Measurements from ENCODE around the gene PROSER2.

The PROSER2 gene

GRCh38 chr10:11870900-11871400 is 47.8 kb downstream of the PROSER2 start:
- DNase-seq, result no peak

- DNase-seq, result no peak
Observed at GRCh38 chr10:11871466-11871865, 48.3 kb downstream of the PROSER2 start.

DNA sequence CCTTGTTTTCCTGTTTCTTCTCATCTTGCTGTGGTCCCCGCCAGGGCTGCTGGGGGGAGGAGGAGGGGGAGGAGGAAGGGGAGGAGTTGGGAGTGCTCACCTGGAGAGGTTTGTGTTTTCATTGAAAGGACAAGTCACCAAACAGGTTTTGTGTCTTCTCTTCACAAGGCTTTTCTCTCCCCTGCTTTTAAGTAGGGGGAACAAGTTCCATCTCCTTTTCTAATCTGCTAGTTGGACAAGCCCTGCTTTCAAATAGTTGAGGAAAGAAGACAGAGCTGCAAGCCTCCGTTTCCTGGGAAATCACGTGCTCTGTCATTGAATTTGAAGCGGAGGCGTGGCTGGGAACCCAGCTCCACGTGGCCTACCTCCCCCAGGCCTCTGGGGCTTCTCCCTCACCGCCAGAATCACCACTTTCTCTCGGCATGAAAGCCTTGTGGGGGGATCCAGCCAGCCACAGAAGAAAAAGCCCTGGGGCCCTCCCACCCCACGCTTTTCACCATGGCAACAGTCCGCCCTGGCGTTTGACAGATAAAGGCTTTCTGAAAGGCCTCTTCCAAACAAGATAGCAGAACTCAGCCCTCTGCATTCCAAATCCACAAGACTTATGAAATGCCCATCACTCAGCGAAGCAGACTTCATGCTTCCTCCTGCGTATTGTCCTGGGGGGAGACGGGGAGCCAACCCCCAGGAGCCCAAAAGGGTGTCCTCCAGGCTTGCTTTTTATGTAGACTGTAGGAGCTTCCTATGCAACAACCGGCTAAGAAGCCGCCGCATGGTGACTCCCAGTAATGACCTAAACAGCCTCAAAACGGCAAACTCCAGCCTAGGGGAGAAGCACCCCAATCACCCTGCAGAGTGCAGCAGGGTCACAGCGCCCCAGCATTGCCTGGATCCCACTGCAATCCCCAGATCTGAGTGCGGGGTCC is 51.7 kb downstream of the PROSER2 start:
- DNase-seq, result peak; percentile 77

DNA sequence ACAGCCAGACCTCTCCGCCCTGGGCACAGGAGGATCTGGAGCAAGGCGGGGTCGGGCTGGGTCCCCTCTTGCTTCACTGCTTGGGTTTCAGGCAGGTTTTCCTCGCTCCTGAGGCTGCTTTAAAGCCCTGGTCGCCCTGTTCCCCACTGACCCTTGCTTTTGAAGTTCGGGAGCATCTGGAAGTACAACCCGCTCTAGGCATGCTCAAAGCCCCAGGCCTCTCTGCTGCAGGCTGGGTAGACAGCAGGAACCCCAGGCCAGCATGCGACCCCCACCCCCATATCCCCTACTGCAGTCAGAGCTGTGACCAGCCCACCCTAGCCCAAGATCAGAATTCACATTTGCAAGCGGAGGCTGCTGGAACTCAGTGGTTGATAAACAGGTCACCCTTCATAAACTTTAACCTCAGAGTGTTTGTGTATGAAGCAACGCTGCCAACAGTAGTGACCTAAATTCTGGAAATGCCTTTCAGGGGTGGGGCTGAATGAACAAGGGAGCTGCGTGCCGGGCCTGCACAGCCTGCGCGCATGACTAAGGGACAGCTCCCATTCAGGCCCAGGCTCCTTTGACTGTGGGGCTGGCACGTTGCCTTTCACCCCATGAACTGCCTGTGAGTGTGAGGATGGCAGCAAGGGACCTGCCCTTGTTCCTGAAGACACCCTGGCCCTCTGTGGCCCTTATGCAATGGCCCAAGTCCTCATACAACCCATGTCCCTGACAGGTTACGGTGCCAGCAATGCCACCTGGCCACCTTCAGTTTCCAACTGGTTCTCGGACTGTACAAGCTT is 52.5 kb downstream of the PROSER2 start:
- peak; percentile 59 for DNase-seq

DNA sequence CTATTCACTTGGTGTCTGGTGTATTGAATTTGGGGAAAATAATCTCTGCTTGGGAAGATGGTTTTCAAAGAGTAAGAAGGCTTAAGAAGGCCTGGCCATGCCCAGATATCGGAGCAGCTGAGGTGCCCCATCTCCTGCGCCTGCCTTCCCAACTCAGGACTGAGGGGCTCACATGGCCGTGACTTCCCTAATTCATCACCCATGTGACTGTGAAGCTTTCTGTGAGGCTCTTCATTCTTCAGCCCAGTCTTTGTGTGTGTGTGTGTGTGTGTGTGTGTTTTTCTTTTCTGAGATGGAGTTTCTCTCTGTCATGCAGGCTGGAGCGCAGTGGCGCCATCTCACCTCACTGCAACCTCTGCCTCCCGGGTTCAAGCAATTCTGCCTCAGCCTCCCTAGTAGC is 53.2 kb downstream of the PROSER2 start:
- DNase-seq, result no peak

DNA sequence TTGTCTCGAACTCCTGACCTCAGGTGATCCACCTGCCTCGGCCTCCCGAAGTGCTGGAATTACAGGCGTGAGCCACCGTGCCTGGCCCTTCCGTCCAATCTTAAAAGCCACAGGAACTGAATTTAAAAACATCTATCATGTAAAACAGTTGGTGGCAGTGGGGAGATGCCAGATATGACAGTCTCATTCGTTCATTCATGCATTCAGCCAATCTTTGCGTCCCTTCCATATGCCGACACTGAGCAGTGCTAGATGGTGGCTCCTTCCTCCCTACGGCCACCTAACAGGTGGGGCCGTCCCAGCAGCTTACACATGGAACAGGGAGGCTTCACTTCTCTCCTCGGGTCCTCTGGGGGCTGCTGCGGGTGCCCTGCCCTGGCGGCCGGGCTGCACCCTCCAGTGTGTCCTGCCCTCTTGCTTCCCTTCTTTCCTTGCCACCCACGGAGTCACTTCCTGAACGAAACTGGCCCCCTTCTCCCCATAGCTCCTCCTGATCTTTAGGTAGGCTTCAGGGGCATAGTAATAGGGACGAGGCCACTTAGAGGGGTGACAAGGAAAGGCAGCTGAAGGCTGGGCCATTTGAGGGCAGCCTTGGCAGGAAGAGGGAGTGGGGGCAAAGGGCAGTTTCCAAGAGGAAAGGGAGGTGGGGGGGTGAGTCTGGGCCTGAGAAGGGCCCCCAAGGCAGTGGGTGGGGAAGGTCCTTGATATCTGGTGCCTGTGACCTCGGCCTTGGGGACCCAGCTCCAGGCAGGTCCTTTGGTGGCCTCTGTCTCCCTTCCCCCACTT is 53.8 kb downstream of the PROSER2 start:
- DNase-seq, result no peak

- no peak for DNase-seq
Observed at GRCh38 chr10:11877591-11877905, 54.4 kb downstream of the PROSER2 start.

DNA sequence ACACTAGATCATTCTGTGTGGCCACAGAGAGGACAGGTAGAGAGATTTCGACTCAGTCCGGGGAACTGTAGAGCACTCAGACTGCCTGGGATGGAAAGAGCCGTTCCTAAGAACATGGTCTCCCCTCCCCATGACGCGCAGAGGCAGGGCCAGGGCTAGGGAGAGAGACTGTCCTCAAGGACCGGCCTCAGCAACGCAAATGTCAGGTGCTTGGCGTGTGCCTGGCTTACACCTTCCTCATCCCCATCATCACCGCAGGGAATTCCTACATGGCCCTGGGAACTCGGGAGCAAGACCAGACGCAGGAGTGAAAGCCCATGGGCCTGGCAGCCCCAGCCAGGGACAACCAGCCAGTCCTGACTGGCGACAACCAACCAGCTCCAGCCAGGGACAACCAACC is 55.6 kb downstream of the PROSER2 start:
- DNase-seq, result no peak

DNA sequence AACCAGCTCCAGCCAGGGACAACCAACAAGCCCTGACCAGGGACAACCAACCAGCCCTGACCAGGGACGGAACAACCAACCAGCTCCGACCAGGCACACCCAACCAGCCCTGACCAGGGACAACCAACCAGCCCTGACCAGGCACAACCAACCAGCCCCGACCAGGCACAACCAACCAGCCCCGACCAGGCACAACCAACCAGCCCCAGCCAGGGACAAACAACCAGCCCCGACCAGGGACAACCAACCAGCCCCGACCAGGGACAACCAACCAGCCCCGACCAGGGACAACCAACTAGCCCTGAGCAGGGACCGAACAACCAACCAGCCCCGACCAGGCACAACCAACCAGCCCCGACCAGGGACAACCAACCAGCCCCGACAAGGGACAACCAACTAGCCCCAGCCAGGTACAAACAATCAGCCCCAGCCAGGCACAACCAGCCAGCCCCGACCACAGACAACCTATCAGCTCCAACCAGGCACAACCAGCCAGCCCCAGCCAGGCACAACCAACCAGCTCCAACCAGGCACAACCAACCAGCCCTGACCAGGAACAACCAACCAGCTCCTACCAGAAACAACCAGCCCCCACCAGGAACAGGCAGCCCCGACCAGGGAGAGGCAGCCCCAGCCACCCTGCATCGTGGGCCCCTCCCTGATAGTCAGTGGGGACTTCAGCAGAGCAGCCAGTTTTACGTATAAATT is 56.4 kb downstream of the PROSER2 start:
- no peak for DNase-seq

- DNase-seq, result no peak
Observed at GRCh38 chr10:11880151-11881029, 57.2 kb downstream of the PROSER2 start.

DNA sequence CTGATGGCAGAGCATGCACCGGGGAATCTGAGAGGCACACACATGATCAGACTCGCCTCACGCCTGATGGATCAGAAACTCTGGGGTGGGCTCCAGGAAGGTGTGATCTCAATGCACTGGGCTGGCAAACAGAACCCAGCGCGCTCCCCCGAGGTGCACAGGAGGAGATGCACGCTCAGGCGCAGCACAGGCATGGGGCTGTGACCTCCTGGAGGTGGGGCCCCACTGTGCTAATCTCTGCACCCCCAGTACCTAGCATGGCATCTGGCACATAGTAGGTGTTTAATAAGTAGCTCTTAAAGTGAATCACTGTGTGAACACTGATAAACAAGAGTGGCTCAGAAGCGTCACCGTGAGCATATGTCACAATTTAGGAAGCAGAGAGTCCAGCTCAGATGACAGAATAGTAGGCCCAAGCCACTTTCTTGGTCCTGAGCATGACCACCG is 57.9 kb downstream of the PROSER2 start:
- DNase-seq, result no peak

DNA sequence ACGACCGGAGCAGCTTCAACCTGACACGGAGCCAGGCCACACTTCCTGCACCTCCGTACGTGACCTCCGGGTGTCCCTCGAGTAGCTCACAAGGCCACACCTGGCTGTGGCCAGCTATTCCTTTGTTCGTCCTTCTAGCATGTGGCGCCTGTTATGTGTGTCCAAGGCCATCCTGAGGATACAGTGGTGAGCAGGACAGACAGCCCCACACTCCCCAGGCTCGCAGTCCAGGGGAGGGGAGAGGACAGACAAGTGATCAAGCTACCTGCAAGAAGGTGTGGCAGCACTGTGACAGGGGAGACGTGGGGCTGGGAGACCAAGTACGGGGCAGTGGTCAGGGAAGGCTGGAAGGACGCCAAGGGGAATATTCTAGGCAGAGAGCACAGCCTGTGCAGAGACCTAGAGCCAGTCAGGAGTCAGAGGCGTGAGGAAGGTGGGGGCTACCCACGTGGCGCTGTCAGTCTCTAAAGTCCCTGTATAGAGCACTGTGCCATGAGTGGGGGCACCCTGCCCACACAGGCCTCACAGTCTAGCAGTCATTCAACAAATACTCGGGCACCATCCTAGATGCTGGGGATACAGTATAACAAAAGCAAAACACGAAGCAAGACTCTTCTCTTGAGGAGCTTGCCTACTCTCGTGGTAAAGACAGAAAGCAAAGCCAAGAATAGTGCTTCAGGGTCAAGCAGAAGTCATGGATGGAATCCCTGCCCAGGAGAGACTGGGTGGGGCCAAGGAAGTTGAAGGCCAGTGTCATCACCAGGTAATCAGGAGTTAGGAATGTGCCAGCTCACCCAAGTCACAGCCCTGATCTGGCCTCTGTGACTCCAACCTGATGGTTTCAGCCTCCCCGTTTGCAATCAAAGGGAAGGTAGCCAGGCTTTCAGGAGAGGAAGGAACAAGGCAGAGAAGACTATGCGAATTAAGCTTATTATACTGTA is 58.6 kb downstream of the PROSER2 start:
- DNase-seq, result no peak

- no peak for DNase-seq
Observed at GRCh38 chr10:11882646-11883375, 59.7 kb downstream of the PROSER2 start.

- peak; percentile 14 for DNase-seq
Observed at GRCh38 chr10:11884706-11885423, 61.7 kb downstream of the PROSER2 start.

- peak; percentile 6 for DNase-seq
Observed at GRCh38 chr10:11885437-11886137, 62.4 kb downstream of the PROSER2 start.

- no peak for DNase-seq
Observed at GRCh38 chr10:11886138-11886474, 63.0 kb downstream of the PROSER2 start.

- peak; percentile 22 for DNase-seq
Observed at GRCh38 chr10:11886851-11887250, 63.7 kb downstream of the PROSER2 start.

Data from left hindlimb (tissue), 1 donor.